ENCODE measurements around the gene KRTAP15-1.

The KRTAP15-1 gene

GRCh38 chr21:30463713-30464112 is 23.6 kb downstream of the KRTAP15-1 start:
- peak; percentile 15; the same call in 1 of the 2 replicates for TF ChIP-seq CTCF (conservative IDR thresholded peaks at IDR 0.05; ENCODE audit: low read length)
- DNase-seq (ENCODE audit: low read depth): no peak
- no peak overlapping the region for H3K4me3 ChIP-seq (ENCODE audit: low read length)

GRCh38 chr21:30468900-30469714 is 29.0 kb downstream of the KRTAP15-1 start:
- no peak for DNase-seq (ENCODE audit: low read depth)
- TF ChIP-seq CTCF (conservative IDR thresholded peaks at IDR 0.05; ENCODE audit: low read length): no peak
- no peak overlapping the region for H3K4me3 ChIP-seq (ENCODE audit: low read length)

GRCh38 chr21:30478004-30478403 is 37.9 kb downstream of the KRTAP15-1 start:
- no peak for DNase-seq (ENCODE audit: low read depth)
- no peak overlapping the region for H3K4me3 ChIP-seq (ENCODE audit: low read length)
- no peak for TF ChIP-seq CTCF (conservative IDR thresholded peaks at IDR 0.05; ENCODE audit: low read length)

- H3K4me3 ChIP-seq (ENCODE audit: low read length): no peak overlapping the region
- TF ChIP-seq CTCF (conservative IDR thresholded peaks at IDR 0.05; ENCODE audit: low read length): no peak
- DNase-seq (ENCODE audit: low read depth): no peak
Observed at GRCh38 chr21:30479259-30479658, 39.2 kb downstream of the KRTAP15-1 start.

GRCh38 chr21:30480145-30480544 is 40.1 kb downstream of the KRTAP15-1 start, which contains the start of gene KRTAP19-1:
KRTAP19-1 (minus strand) TSS chr21:30480367; CDS start chr21:30480317, 50 bp downstream.
- TF ChIP-seq CTCF (conservative IDR thresholded peaks at IDR 0.05; ENCODE audit: low read length): no peak
- DNase-seq (ENCODE audit: low read depth): no peak
- H3K4me3 ChIP-seq (ENCODE audit: low read length): no peak within 1 kb of the TSS

GRCh38 chr21:30482130-30482529 is 42.1 kb downstream of the KRTAP15-1 start:
- no peak for DNase-seq (ENCODE audit: low read depth)
- no peak for TF ChIP-seq CTCF (conservative IDR thresholded peaks at IDR 0.05; ENCODE audit: low read length)
- H3K4me3 ChIP-seq (ENCODE audit: low read length): no peak overlapping the region

- TF ChIP-seq CTCF (conservative IDR thresholded peaks at IDR 0.05; ENCODE audit: low read length): no peak
- H3K4me3 ChIP-seq (ENCODE audit: low read length): no peak overlapping the region
- DNase-seq (ENCODE audit: low read depth): no peak
Observed at GRCh38 chr21:30486180-30486579, 46.1 kb downstream of the KRTAP15-1 start.
